ENCODE data around the gene CHURC1.
A peak's percentile ranks its signal among the peaks of the same experiment; 100 is the strongest.

Gene CHURC1

DNA sequence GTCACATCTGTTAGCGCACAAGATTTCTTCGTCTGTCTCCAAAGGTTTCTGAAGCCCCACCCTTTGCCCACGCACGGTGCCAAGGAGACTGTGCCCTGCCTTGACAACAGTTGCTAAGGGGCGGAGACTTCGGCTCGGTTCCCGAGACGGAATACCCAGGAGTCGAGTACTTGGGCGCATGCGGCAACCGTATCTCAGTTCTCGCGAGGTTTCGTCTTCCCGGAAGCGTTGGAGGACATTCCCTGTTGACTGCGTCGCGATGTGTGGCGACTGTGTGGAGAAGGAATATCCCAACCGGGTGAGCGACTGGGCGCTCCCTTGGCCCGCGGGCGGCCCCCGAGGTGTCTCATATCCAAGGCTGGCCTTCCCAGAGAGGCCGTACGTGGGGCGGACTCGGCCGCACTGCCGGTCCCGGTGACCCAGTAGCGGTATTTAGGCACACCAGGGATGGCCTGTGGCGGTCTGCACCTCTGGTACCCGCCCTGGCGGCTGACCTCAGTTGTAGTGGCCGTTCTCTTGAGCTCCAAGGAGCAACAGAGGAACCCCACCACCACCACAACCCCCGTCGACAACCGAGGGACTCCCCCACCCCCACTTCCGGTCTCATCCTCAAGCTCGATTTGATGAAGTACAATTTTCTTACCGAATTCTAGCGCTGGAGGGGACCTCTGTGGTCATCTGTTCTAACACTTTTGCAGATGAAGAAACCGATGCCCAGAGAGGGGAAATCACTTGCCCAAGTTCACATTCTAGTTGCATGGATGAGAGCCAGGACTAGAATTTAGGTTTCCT, at the start of gene CHURC1:
Gene CHURC1, plus strand, starts transcription at position 219 of the 792 bp plus-strand sequence. Its CDS starts 41 bp downstream, at position 260.
- Histone ChIP-seq H3K9me3 (ENCODE audit: control insufficient read depth, low read length) (no peaks in the 10 kb centered on the region), H3K4me1 (ENCODE audit: control insufficient read depth, insufficient read depth, low read length) (peaks cover 15% of the 10 kb centered on the region), H3K27me3 (ENCODE audit: control insufficient read depth, insufficient read depth, low read length) (no peaks in the 10 kb centered on the region)

DNA sequence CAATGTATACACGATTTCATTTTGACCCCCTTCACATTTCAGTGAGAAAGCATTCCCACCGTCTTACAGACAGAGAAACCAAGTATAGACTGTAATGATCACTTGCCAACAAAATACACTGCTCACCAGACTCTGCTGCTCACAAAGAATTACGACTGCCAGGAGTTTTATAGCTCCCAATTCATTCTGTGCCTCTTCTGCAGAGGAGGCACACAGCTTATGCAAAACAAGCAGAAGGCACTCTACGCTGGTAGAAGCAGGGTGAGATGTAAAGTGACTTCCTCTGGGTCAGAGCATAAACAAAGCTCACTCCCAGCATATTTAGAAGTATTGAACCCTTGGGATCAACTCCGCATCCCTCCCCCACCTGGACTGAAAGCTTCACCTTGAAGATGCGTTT, 49.1 kb upstream of the CHURC1 start:
- H3K4me1 ChIP-seq (ENCODE audit: control insufficient read depth, insufficient read depth, low read length), result no peaks in the 10 kb centered on the region
- no peak overlapping the region for H3K4me3 ChIP-seq (ENCODE audit: low read length)

More for the DNA sequence above, at the start of gene CHURC1:
- peak within 1 kb of the TSS; percentile 97 for H3K9ac ChIP-seq (ENCODE audit: low read length)
- H3K36me3 ChIP-seq (ENCODE audit: control insufficient read depth, insufficient read depth, low read length), result no peaks in the 10 kb centered on the region
- peak within 1 kb of the TSS; percentile 86 for H3K4me3 ChIP-seq (ENCODE audit: low read length)

DNA sequence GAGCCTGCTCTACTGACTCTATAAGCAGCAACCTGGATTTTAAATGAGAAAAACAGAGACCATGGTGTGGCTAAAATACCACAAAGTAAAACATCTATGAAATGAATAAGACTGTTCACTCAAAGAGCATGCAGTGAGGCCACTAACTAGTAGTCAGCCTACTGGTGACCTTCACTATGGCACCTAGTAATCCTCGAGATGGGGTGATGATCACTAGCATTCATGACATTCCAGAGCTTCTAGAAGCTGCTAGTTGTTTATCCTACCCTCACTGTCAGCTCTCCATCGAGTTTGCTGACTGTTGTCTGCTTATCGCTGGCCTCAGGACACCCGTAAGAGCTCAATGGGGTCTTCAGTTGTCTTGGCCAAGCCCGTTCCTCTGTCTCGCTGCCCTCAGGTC, 48.3 kb upstream of the CHURC1 start:
- no peaks in the 10 kb centered on the region for H3K36me3 ChIP-seq (ENCODE audit: control insufficient read depth, insufficient read depth, low read length)
- H3K4me1 ChIP-seq (ENCODE audit: control insufficient read depth, insufficient read depth, low read length), result no peaks in the 10 kb centered on the region
- H3K27me3 ChIP-seq (ENCODE audit: control insufficient read depth, insufficient read depth, low read length), result peaks cover 5% of the 10 kb centered on the region
- H3K9ac ChIP-seq (ENCODE audit: low read length), result no peak overlapping the region
- H3K9me3 ChIP-seq (ENCODE audit: control insufficient read depth, low read length), result no peaks in the 10 kb centered on the region
- no peak overlapping the region for H3K4me3 ChIP-seq (ENCODE audit: low read length)

More for the DNA sequence above, 49.1 kb upstream of the CHURC1 start:
- Histone ChIP-seq H3K27me3 (ENCODE audit: control insufficient read depth, insufficient read depth, low read length) (peaks cover 8% of the 10 kb centered on the region), H3K9ac (ENCODE audit: low read length) (no peak overlapping the region), H3K9me3 (ENCODE audit: control insufficient read depth, low read length) (no peaks in the 10 kb centered on the region), H3K36me3 (ENCODE audit: control insufficient read depth, insufficient read depth, low read length) (no peaks in the 10 kb centered on the region)

DNA sequence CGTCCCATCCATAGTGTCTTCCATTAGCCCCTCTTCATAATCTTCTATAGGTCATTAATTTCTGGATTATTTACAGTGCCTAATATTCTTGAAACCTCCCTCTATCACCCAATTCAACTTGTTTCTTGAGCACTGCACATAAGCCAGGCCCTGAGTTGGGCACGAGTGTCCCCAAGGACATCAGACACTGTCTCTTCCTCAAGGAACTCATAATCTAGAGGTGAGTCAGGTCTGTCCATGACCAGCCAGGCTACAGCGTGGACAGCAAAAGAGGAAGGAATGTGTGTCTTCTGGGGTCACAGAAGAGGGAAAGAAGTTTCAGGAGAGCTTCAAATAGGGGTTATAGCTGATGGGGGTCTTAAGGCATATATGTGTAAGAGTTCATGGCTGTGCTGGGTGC, 47.1 kb upstream of the CHURC1 start:
- H3K27me3 ChIP-seq (ENCODE audit: control insufficient read depth, insufficient read depth, low read length), result peaks cover 5% of the 10 kb centered on the region
- H3K4me1 ChIP-seq (ENCODE audit: control insufficient read depth, insufficient read depth, low read length), result no peaks in the 10 kb centered on the region

DNA sequence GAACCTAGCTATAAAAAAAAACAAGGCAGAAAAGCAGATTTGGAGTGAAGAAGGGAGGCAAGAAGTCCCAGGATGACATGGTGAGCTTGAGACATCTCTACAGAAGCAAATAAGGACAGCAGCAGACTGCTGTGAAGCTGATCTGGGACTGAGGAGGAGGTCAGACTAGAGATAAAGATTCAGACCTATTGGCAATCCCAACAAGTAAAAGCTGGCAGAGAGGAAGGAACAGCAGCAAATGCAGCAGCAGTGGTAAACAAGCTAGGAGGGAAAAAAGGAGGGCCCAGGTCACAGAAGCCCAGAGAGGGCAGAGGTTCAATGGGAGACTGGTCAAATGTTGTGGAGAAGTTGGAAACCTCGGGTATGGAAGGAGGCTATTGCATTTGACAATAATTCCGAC, 45.9 kb upstream of the CHURC1 start:
- Histone ChIP-seq H3K4me3 (ENCODE audit: low read length) (no peak overlapping the region), H3K9ac (ENCODE audit: low read length) (no peak overlapping the region), H3K27me3 (ENCODE audit: control insufficient read depth, insufficient read depth, low read length) (peaks cover 8% of the 10 kb centered on the region), H3K36me3 (ENCODE audit: control insufficient read depth, insufficient read depth, low read length) (no peaks in the 10 kb centered on the region), H3K9me3 (ENCODE audit: control insufficient read depth, low read length) (no peaks in the 10 kb centered on the region), H3K4me1 (ENCODE audit: control insufficient read depth, insufficient read depth, low read length) (no peaks in the 10 kb centered on the region)

More for the DNA sequence above, 47.1 kb upstream of the CHURC1 start:
- Histone ChIP-seq H3K9me3 (ENCODE audit: control insufficient read depth, low read length) (no peaks in the 10 kb centered on the region), H3K4me3 (ENCODE audit: low read length) (no peak overlapping the region), H3K9ac (ENCODE audit: low read length) (no peak overlapping the region), H3K36me3 (ENCODE audit: control insufficient read depth, insufficient read depth, low read length) (no peaks in the 10 kb centered on the region)

DNA sequence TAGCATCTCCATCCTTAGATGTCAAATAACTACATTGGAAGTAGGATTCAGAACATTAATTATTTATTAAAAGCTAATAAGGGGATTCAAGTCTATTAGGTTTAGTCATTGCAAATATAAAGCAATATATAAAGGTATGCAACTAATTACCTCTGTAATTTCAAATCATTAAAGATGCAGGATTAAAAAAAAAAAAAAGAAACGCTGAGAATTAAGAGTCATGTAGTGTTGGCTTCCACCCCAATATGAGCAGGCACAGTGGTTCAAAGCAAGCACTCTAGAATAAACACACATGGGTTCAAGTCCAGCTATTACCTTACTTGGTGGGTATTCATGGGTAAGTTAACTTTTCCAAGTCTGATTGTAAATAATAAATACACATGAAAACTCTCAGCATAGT, 45.4 kb upstream of the CHURC1 start:
- Histone ChIP-seq H3K36me3 (ENCODE audit: control insufficient read depth, insufficient read depth, low read length) (no peaks in the 10 kb centered on the region), H3K4me1 (ENCODE audit: control insufficient read depth, insufficient read depth, low read length) (no peaks in the 10 kb centered on the region), H3K9ac (ENCODE audit: low read length) (no peak overlapping the region), H3K4me3 (ENCODE audit: low read length) (no peak overlapping the region), H3K9me3 (ENCODE audit: control insufficient read depth, low read length) (no peaks in the 10 kb centered on the region), H3K27me3 (ENCODE audit: control insufficient read depth, insufficient read depth, low read length) (peaks cover 8% of the 10 kb centered on the region)

DNA sequence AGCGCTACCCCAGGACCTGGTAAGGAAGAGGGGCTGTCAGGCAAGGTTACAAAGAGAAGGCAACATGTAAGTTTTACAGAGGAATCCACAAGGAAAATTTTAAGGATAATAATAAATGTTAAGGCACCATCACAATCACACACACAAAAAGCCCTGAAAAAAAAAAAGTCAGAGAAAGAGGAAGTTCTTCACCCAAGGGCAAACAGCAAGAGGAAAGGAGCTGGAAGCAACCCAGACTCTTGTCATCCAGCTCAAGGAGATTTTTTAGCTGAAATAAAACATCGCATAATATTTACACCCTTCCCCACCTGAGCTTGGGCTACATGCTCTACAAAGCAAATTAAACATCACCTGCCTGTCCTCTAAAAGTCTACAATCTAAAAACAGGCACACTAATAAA, 44.1 kb upstream of the CHURC1 start:
- no peak overlapping the region for H3K9ac ChIP-seq (ENCODE audit: low read length)
- no peaks in the 10 kb centered on the region for H3K9me3 ChIP-seq (ENCODE audit: control insufficient read depth, low read length)
- peaks cover 8% of the 10 kb centered on the region for H3K27me3 ChIP-seq (ENCODE audit: control insufficient read depth, insufficient read depth, low read length)
- no peaks in the 10 kb centered on the region for H3K4me1 ChIP-seq (ENCODE audit: control insufficient read depth, insufficient read depth, low read length)
- H3K36me3 ChIP-seq (ENCODE audit: control insufficient read depth, insufficient read depth, low read length), result no peaks in the 10 kb centered on the region
- no peak overlapping the region for H3K4me3 ChIP-seq (ENCODE audit: low read length)

DNA sequence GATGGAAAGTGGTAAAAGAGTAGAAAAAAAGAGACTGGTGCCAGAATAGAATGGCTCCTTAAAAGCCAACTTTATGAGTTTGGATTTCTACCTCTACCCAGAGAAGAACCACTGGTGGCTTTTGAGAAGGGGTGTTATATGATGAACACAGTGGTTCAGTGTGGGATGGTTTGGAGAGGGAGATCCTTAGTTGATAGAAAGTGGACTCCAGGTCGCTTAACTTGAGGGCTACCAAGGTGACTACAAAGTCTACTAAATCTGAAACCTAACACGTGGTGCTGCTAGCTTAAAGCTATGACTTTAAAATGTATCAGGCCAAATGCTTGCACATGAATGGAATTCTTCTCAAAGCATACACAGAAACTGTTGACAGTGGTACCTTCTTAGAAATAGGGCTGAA, 42.9 kb upstream of the CHURC1 start:
- Histone ChIP-seq H3K4me3 (ENCODE audit: low read length) (no peak overlapping the region), H3K27me3 (ENCODE audit: control insufficient read depth, insufficient read depth, low read length) (peaks cover 8% of the 10 kb centered on the region), H3K36me3 (ENCODE audit: control insufficient read depth, insufficient read depth, low read length) (no peaks in the 10 kb centered on the region), H3K4me1 (ENCODE audit: control insufficient read depth, insufficient read depth, low read length) (no peaks in the 10 kb centered on the region), H3K9ac (ENCODE audit: low read length) (no peak overlapping the region), H3K9me3 (ENCODE audit: control insufficient read depth, low read length) (no peaks in the 10 kb centered on the region)

DNA sequence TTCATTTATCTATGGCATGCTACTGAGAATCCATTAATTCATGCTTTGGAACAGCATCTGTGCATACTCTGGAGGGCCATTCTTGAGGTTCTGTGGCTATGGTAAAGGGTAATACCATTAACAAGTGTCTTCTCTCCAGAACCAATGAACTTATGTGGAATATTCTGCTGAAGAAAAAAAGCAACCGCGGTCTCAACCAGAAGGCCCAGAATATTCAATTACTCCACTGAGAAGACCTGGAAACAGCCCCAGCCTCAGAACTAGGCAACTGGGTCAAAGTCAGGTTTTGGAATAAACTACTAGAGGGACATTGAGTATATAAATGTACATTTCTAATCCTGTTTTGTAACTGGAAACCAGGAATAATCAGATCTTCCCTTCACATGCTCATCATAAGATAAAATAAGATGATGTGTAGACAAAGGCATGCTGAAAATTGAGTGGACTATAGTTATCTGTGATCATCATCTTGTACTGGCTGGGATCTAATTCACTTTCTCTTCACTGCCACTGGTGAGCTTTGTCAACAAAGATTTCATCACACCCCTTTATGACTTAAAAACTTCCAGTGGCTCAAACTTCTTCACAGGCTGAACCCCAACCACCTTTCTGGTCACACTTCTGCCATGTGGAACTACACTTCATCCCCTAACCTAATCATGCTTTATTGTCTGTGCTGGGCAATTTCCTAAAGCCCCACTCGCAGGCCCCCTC, 40.6 kb upstream of the CHURC1 start:
- no peaks in the 10 kb centered on the region for H3K9me3 ChIP-seq (ENCODE audit: control insufficient read depth, low read length)
- H3K4me1 ChIP-seq (ENCODE audit: control insufficient read depth, insufficient read depth, low read length), result no peaks in the 10 kb centered on the region
- no peak overlapping the region for H3K9ac ChIP-seq (ENCODE audit: low read length)
- H3K36me3 ChIP-seq (ENCODE audit: control insufficient read depth, insufficient read depth, low read length), result no peaks in the 10 kb centered on the region
- peaks cover 15% of the 10 kb centered on the region for H3K27me3 ChIP-seq (ENCODE audit: control insufficient read depth, insufficient read depth, low read length)
- H3K4me3 ChIP-seq (ENCODE audit: low read length), result no peak overlapping the region

DNA sequence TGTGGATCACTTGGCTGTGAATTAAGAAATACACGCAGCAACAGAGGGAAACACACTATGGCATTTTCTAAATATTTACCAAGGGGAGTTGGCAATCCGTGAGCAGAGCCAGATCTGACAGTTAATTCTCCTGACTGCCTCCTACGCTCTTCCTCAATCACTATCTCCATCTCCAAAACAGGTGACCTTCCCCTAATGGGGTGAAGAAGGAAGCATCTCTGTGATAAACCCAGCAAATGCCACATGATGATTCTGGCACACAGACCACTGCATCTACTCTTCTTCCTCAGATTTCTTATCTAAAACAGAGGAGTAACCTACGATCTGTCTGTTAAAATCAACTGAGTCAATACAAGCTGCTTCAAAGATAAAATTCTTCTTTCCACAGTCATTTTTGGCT, 38.9 kb upstream of the CHURC1 start:
- no peak overlapping the region for H3K4me3 ChIP-seq (ENCODE audit: low read length)
- H3K36me3 ChIP-seq (ENCODE audit: control insufficient read depth, insufficient read depth, low read length), result no peaks in the 10 kb centered on the region
- no peaks in the 10 kb centered on the region for H3K4me1 ChIP-seq (ENCODE audit: control insufficient read depth, insufficient read depth, low read length)

DNA sequence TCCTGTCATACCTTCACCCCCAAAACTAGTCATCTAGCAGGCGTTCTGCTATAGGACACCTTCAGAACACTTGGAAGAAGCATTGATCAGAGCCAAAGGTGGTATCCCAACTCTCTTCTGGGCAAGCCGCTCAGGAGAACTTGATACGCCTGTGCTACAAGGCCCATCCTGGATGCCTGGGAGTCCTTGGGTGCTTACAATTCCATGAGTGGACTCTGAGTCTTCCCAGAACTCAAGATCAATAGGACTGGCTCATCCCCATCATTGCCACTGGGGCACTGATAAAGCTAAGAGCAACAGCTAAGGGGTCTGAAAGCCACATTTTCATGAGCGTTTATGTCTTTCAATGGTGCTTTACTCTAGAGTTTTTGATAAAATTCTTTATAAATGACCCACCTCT, 36.4 kb upstream of the CHURC1 start:
- Histone ChIP-seq H3K27me3 (ENCODE audit: control insufficient read depth, insufficient read depth, low read length) (peaks cover 41% of the 10 kb centered on the region), H3K4me1 (ENCODE audit: control insufficient read depth, insufficient read depth, low read length) (no peaks in the 10 kb centered on the region), H3K4me3 (ENCODE audit: low read length) (no peak overlapping the region), H3K36me3 (ENCODE audit: control insufficient read depth, insufficient read depth, low read length) (no peaks in the 10 kb centered on the region), H3K9ac (ENCODE audit: low read length) (no peak overlapping the region), H3K9me3 (ENCODE audit: control insufficient read depth, low read length) (no peaks in the 10 kb centered on the region)

More for the DNA sequence above, 38.9 kb upstream of the CHURC1 start:
- no peaks in the 10 kb centered on the region for H3K9me3 ChIP-seq (ENCODE audit: control insufficient read depth, low read length)
- peaks cover 25% of the 10 kb centered on the region for H3K27me3 ChIP-seq (ENCODE audit: control insufficient read depth, insufficient read depth, low read length)
- no peak overlapping the region for H3K9ac ChIP-seq (ENCODE audit: low read length)

DNA sequence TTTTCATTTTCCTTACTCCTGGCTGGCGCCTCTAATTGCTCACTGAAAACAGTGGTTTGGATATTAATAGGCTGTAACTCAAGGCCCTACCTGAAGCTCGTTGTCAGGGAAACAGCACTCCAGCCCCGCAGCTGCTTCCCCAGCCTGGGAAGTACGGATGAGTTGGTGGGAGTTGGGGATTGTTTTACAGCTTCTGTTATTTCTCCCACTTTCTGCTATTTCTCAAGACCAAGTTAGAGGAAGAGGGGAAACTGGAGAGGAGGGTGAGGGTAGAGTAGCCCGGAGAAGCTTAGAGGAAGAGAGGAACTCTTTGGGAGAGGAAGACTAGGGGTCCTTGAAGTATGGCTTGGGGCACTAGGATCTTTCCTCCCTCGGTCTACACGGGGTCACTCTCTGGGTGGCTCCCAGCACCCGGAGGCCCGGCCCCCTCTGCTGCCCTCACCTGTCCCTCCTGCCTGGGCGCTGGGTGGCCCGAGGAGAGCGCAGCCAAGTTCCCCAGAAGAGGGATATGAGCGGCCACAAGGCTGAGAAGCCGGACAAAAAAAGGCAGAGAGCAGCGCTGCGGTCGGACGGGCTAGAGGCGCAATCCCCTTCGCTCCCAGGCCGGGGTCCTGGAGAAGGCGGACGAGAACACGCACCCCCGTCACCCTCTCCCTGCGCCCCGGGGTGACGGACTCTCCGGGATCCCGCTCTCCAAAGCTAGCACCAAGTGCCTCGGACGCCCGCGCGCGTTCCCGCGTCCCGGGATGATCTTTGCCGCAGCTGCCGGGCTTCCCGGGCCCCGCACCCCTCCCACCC, 35.2 kb upstream of the CHURC1 start:
- H3K27me3 ChIP-seq (ENCODE audit: control insufficient read depth, insufficient read depth, low read length), result peaks cover 41% of the 10 kb centered on the region
- H3K36me3 ChIP-seq (ENCODE audit: control insufficient read depth, insufficient read depth, low read length), result no peaks in the 10 kb centered on the region
- H3K4me3 ChIP-seq (ENCODE audit: low read length), result no peak overlapping the region
- H3K4me1 ChIP-seq (ENCODE audit: control insufficient read depth, insufficient read depth, low read length), result no peaks in the 10 kb centered on the region
- H3K9me3 ChIP-seq (ENCODE audit: control insufficient read depth, low read length), result no peaks in the 10 kb centered on the region
- no peak overlapping the region for H3K9ac ChIP-seq (ENCODE audit: low read length)
